Activated CD8-positive, alpha-beta memory T cell treated with anti-CD3 and anti-CD28 coated beads, Interleukin-2, amount 50 U/mL, for 1 hour (primary cell): ENCODE measurements around the gene RNF167.

Experiments used
- DNase-seq: peaks from one replicate; pipeline ENCODE4 v3.0.0-alpha.2; 2020; ENCODE audit errors: extremely low read depth

The RNF167 gene

DNA sequence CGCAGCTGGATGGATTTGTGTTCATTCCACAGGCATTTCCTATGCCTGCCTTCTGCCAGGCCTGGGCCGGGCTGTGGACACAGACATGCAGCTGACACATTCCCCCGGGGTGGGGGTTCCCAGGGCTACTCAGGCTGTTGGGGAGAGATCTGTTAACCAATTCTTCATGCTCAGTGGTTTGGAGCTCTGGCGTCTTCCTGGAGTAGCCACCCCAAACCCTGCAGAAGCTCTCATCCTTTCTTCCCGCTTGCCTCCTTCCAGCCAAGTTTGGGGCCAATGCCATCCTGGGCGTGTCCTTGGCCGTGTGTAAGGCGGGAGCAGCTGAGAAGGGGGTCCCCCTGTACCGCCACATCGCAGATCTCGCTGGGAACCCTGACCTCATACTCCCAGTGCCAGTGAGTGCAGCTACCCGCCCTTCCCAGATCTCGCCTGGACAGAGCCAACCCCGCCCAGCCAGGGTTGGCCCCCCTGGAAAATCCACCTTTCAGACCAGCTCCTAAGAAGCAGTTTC, 13.4 kb downstream of the RNF167 start:
- DNase-seq = no peak

DNA sequence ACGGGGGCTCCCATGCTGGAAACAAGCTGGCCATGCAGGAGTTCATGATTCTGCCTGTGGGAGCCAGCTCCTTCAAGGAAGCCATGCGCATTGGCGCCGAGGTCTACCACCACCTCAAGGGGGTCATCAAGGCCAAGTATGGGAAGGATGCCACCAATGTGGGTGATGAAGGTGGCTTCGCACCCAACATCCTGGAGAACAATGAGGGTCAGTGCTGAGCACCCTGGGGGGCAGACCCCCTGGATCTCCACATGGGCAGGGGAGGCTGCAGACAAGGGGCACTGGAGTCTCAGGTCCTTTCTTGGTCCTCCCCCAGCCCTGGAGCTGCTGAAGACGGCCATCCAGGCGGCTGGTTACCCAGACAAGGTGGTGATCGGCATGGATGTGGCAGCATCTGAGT, 15.0 kb downstream of the RNF167 start:
- DNase-seq = no peak

DNA sequence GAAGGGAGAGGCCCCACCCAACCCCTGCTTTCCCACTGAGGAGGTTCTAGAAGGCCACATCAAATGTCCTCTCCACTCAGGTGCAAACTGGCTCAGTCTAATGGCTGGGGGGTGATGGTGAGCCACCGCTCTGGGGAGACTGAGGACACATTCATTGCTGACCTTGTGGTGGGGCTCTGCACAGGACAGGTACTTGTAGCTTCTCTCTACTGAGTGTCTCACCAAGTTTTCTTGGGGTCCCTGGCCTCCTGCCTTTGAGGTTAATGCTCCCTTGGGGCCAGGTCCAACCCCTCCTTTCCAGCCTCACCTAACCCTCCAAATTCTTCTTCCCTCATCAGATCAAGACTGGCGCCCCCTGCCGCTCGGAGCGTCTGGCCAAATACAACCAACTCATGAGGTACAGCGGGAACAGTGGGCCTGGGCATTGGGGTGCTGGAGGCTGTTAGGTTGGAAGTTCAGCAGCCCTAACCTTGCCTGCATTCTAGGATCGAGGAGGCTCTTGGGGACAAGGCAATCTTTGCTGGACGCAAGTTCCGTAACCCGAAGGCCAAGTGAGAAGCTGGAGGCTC, 16.5 kb downstream of the RNF167 start:
- DNase-seq = no peak

DNA sequence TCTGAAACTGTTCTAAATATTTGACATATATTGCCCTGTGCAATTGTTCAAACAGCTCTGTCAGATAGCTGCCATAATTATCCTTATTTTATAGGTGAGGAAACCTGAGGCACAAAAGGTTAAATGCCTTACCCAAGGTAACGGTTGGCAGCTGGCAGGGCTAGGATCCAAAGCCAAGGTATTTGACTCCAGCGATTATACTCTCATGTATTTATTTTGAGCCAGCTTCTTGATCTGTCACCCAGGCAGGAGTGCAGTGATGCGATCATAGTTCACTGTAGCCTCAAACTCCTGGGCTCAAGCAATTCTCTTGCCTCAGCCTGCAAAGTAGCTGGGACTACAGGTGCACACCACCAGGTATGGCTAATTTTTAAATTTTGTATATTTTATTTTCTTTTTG, 18.0 kb downstream of the RNF167 start:
- DNase-seq = no peak

DNA sequence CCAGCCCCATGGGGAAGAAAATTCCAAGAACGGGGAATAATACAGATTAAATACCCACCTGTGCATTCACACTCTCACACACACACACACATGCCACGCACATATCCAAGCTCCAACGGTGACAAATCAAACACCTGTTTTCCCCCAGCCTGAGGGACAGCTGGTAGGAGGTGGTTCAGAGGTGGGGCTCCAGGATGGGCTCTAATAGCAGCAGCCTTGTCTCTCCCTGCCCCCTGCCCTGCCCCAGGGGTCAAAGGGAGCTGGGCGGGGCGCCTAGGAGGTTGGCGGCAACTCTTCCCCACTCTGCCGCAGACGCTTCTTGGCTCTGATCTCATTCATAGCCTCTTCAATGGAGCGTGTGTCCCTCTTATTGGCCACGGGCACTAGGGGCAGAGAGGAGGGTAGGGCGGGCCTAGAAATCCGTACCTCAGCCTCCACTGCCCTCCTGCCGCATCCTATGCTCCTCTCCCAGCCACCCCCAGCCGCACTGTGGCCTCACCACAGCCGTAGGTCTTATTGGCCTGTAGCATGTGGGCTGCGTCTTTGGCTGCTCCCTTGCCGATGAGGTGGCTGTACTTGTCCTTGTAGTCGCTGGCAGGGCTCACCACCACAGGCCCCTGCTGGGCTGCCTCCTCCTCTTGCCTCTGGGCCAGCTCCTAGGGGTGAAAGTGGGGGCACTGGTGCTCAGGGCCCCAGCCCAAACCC, 19.3 kb downstream of the RNF167 start:
- DNase-seq = no peak

DNA sequence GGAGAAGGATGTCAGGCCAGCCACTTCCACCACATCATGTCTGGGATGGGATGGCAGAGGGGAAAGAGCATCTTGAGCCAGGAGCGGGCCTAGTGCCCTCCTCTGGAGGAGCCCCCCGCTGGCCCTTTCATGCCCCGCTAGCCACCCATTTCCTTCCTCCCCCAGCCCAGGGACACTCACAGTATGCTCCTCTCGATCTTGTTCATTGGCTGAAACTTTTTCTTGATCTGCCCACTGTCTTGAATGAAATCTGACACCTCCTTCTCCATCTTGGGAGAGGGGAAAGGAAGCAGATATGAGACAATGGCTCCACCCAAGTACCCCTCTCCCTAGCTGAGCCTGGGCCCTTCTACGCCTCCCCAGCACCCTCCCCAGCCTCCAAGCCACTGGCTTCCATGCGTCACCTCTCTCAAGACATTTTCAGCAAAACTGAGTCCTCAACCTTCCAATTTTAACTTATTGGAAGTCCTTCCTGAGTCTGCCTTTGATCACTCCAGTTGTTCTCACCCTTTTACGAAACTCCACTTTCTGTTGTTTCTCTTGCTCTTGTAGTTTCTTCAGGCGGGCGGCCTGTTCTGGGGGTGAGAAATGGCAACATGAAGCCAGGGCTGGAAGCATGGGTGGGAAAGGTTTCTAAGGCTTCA, 20.3 kb downstream of the RNF167 start:
- no peak for DNase-seq

DNA sequence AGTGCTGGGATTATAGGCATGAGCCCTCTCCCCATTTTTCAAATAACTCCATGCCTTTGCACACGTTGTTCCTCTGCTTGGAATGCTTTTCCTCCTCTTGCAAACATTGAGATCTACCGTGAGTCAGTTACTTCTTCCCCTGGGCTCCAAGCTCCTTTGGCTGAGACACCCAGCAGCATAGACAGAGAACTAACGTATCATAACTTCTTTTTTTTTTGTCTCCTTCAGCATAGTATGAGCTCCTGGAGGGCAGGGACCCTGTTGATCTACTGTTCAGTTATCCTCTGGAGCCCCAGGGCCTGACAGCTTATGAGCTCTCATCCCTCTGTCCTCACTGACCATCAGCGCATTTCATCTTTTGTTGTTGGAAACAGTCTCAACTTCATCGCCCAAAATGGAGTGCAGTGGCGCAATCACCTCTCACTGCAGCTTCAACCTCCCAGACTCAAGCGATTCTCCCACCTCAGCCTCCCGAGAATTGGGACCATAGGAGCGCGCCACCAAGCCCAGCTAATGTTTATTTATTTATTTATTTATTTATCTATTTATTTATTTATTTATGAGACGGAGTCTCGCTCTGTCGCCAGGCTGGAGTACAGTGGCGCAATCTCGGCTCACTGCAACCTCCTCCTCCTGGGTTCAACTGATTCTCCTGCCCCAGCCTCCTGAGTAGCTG, 25.4 kb downstream of the RNF167 start:
- no peak for DNase-seq

DNA sequence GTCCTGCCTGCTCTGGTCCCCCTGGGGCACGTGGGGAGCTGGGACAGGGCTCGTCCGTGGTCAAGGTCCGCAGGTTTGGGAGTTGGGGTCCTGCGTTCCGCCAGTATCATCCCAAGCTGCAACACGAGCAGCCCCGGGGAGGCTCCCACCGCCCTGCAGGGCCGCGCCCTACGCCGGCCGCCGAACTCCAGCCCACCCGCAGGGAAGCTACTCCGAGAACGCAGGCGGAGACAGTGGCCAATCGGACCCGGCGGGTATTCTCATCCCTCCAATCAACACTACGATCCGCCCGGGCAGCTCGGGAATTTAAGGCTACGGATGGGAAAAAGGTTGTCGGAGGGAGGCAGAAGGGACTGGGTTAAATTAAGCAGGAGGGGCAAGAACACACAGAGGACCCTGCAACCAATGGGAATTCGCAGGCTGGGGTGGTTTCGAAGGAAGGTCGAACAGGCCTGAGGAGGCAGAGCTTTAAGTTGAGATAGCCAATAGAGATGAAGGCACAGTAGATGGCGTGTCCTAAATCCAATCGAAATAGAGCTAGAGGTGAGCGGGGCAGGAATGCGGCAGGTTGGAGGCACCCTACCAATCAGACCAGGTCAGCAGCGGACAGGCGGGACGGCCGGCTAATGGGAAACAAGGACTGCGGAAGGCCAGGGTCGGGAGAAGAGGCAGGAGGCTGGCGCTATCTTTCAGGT, 26.9 kb downstream of the RNF167 start:
- DNase-seq = peak; percentile 95

DNA sequence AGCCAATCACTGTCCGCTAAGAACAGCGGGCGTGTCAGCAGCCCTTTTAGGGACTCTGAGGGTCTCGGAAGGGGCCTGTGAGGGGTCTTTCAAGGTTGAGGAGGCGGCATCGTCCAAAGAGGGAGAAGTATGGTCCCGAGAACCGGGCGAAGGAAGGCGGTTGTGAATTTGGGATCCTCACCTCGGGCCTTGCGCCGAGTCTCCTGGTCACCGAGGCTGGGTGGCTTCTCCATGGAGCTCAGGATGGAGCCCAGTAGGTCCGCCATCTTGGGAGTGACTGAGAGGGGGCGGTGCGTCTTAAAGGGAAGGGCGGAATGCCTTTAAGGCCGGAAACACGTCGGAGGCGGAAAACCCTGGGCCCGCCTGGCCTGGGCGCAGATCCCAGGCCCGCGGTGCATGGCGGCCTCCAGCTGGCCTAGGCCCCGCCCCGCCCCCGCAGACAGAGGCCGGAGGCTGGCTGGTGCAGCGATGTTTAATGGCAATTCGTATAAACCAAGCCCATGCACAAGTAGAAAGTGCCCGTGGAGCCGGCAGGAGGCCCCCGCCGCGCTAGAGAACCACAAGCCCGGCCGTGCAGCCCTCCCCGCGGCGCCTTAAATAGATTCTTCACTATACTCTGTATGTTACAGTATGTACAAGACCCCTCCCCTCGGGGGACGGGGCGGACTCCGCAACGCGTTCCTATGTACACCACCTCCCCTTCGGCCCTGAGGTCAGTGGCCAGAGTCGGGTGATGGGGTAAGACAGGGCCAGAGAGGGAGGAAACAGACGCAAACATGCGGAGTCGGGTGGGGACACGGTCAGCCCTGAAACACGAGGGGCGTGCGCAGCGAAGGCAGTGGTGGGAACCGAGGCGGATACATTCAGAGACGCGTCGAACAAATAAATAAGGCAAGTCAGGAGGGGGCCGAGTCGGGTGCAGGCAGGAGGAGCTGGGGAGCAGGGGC, 27.7 kb downstream of the RNF167 start, which contains the start of gene SPAG7:
SPAG7 (minus strand) TSS at position 279 of the 947 bp plus-strand sequence; CDS start at position 266, 13 bp downstream.
- DNase-seq = peak; percentile 79

DNA sequence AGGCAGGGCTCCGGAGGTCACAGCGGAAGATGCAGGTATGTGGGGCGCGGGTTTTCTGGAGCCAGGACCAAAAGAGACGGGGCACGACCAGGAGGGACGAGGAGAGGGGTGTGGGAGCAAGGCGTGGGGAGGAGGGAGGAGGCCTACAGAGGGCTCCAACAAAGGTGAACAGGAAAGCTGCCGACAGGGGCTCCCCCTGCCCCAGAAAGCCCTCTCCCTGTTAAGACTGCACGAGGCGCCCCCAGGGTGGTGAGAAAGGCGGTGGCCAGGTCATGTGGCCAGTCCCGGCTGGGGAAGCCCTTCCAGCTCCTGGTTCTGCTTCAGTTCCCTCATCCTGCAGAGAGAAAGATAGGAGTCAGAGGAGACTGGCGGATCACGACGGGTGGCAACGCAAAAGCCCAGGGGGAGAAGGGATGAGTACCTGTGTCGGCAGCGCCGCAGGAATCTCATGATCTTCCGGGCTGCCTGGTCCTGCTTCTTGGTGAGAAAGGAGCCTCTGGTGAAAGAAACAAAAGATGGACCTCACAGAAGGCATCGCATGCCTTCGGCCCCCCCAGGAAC, 28.5 kb downstream of the RNF167 start:
- no peak for DNase-seq

DNA sequence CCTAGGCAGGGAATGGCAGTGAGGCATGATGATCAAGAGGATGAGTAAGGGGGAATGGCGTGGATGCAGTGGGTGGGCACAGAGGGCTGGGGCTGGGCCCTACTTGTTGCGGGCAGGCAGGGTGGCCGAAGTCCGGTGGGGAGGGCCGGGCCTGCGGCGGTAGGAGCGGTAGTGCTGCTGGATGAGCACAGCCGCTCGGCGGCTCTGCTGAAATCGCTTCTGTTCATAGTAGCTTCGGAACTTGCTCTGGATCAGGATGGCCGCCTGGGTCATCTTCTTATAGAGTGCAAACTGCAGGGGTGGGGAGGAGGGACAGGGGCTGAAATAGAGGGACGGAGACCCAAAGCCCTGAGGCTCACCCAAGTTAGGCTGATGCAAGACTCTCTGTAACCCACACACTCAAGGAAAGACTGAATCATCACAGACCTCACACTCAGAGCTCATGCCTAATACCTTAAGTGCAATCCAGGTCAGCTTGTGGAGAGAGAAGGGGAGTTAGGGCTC, 29.0 kb downstream of the RNF167 start:
- no peak for DNase-seq

DNA sequence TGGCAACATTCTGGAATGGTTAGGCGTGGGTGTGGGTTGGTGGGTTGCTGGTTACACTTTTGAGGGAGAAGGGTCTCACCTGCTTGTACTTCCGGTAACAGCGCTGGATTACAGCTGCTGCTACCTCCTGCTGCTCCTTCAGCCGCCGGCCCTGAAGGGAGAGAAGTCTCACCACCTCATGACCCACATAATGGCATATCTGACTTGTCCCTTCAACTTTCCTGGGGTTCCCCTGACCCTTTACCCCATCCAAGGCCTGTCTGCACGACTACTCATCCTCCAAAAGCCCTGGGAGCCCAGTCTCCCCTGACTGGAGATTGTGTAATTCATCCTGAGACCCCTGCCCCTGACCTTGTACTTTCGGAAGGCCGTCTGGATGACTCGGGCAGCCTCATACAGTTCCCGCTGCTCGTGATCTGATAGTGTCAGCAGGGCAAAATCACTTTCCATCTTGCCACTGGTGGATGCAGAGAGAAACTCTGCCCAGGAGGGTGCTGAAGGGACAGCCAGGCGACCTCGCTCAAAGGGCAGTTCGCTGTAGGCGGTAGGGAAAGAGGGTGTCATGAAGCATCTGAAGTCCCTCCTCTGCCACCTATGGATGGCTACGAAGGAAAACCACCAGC, 29.6 kb downstream of the RNF167 start:
- DNase-seq = no peak

DNA sequence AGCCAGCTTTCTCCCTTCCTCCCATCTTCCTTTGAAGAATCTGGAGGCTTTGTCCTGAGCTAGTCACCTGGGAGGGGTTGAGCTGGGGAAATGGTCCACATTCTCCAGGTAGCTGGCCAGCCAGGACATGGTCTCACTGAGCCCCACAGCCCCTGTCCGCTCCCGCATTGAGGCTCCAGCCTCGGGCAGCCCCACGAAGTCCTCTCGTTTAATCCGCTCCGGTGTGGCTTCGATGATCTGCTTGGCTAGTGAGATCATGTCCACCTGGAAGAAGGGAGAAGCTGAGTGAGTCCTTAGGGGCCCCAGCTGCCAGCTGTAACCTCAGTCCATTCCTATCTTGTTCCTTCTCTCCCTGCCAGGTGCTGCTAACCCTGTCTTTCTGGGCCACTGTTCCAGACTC, 30.2 kb downstream of the RNF167 start:
- DNase-seq = no peak

DNA sequence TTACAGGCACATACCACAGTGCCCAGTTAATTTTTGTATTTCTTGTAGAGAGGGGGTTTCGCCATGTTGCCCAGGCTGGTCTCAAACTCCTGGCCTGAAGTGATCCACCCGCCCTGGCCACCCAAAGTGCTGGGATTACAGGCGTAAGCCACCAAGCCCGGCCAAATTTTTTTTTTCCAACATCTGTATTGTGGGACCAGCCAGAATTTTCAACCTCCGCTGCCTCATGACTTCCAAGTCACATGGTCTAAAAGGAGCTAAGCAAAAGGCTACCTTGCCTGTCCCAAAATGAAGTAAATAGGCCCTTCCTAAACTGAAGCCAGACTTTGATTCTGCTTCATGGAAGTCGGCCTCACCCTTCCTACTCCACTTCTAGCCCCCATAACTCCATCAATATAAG, 31.8 kb downstream of the RNF167 start:
- DNase-seq = no peak

DNA sequence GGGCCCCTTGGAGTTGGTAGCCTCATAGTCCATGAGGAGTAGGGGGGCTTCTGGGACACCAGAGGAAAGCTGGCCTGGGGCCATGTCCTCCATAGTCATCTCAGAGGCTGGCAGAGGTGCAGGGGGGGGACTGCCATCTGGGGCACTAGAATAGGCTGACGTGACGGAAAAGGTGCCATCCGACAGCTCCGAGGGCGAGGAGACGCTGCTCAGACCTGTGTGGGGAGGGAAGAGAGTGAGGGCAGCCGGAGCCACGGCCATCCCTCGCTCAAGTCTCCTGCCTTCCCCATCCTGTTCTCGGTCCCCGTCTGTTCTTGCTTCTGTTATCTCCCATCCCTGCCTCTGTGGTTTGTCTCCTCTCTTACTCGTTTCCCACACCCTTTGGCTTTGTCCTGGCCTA, 32.3 kb downstream of the RNF167 start:
- no peak for DNase-seq

DNA sequence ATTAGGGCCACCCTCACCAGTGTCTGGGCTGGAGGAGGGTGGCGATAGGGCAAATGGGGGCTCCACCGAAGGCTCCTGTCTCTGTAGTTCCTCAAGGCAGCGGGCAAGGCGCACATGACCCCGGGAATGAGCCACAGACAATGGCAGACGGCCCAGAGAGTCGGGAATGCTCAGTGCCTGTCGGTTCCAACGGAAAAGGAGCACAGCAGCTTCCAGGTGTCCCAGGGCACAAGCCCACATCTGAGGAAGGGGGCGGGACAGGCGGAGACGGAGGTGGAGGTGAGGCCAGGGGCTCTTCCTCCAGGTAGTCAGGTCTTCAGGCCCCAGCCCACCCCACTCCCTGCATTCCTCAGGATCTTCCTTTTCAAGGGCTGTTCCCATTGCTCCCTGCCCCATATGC, 32.7 kb downstream of the RNF167 start:
- no peak for DNase-seq

DNA sequence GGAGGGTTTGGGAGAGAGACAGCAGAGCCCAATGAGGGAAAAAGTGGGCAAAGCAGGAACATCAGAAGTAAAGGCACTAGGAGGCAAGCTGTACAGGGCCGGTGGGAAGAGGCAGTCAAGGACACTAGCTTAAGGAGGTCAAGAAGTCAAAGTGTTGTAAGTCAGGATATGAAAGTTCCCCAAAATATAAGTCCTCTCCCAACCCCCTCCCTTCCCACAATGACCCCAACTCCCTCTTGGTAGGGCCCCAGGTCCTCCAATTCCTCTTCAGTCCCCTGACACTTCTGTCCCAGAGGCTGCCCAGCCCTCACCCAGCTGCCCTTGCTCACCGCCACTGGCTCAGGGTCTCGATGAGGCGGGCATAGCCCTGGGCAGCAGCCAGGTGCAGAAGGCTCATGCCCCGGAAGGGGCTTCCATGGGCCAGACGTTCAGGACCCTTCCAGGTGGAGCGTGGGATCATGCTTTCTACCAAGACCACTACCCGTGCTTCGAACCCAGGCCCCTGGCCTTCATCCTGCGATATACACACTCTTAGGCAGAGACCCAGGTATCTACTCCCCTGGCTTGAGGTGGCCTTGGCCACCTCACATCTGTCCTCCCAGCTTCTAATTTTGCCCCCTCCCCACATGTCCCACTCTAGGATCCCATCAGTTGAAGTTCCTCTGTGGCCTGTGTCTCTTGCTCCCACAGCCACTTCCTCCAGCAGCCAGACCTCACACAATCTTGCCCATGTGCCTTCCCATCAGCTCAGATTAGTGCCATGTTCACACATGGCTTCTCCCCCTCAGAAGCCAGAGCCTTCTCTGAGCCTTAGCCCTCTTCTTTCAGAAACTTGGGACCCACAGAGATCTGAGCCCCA, 33.4 kb downstream of the RNF167 start:
- no peak for DNase-seq

DNA sequence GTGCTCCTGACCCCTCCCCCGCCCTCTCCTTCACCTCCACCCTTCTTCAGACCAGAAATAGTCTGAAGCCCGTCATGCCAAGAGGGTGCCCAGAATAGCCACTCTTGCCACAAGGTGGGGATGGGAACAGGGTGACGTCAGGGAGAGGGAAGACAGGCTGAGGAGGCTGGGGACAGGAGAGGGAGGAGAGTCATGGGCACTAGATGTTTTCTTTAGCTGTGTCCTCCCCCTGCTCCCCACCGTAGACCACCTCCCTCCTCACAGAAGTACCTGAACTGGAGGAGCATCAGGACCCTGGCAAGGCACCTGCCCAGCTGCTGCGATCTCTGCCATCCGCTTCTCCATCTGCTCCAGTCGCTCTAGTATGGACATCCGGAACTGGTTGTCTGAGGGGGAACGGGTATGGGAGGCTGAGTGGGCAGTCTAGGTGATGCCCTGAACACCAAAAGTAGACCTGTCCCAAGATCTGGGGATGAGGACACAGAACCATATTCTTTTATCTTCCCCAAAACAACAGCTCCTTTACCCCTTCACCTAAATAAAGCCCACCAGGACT, 34.1 kb downstream of the RNF167 start:
- no peak for DNase-seq
